Psoas muscle (tissue), 8 donors: ENCODE results near the gene RAPH1. TPM values are rescaled to one million over a fixed set of nuclear protein-coding genes. Genes with fewer than 3 reads are reported as not detected.
"Not testable (repeated sequence)": the region's sequence is repeated elsewhere in the genome, so short reads cannot be mapped to it uniquely, and the experiment has no call there.

ENCODE experiments used
- ATAC-seq, 4 donors: fragments of 200-7000 bp; cut with Tn5 transposase; one replicate each; pipeline ENCODE4 v1.9.1; 2020; ENCODE audit warnings: moderate library complexity in 3 of 4, mild to moderate bottlenecking in 2 of 4
- DNase-seq, 2 donors: peaks; one replicate each; pipeline ENCODE4 v3.0.0-alpha.2; 2020
- H3K27ac ChIP-seq: fragments of 200-600 bp; one replicate; pipeline ENCODE4 v1.8.0; 2022
- H3K27me3 ChIP-seq, 3 donors: fragments of 200-600 bp in 1 of 3; one replicate each; pipeline versions ENCODE4 v1.6.1 to v1.8.0; 2013 to 2022; ENCODE audit warnings: low read length in 2 of 3, mild to moderate bottlenecking in 2 of 3, moderate library complexity in 1 of 3; ENCODE audit not compliant: insufficient read depth in 3 of 3
- H3K36me3 ChIP-seq, 2 donors: fragments of 200-600 bp in 1 of 2; one replicate each; pipeline versions ENCODE4 v1.6.1 to v1.8.0; 2013 to 2022; ENCODE audit warnings: low read depth in 1 of 2, mild to moderate bottlenecking in 1 of 2, moderate library complexity in 1 of 2; ENCODE audit not compliant: insufficient read depth in 1 of 2
- H3K4me1 ChIP-seq: fragments of 200-600 bp; one replicate; pipeline ENCODE4 v1.8.0; 2022
- H3K4me3 ChIP-seq: fragments of 200-600 bp; one replicate; pipeline ENCODE4 v1.8.0; 2022; ENCODE audit warnings: mild to moderate bottlenecking
- H3K9me3 ChIP-seq: fragments of 200-600 bp; one replicate; pipeline ENCODE4 v1.8.0; 2022
- CTCF ChIP-seq: fragments of 200-600 bp; IDR thresholded peaks from one replicate; pipeline ENCODE4 v1.8.0; 2022; ENCODE audit warnings: antibody characterized with exemption
- WGBS, 3 donors: extraction: QIAGEN DNeasy Blood & Tissue Kit; methylation state at CpG; one replicate each; pipeline versions ENCODE4 v1.1.6 to v1.1.7; 2013; 5-methylcytosine and 5-hydroxymethylcytosine counted together
- intact Hi-C, 2 donors: fragments of 100-400 bp; cut with DNase I; formaldehyde crosslinking; loops; one replicate each; pipeline versions ENCODE4 v1.11.0 to v1.14.2; 2022
- polyA plus RNA-seq, 3 donors: library from polyadenylated mRNA; stranded (reverse); fragments of 200-250 nt; gene quantifications; one replicate each; pipeline ENCODE4 v1.2.3, GENCODE V29; 2013
- total RNA-seq, 4 donors: library from RNA; stranded (reverse); fragmentation: NEBNext Ultra II Directional in 2 of 4; extraction: Animal tissue kit (Norgen Biotek cat#: 25700) in 2 of 4; gene quantifications; one replicate each; pipeline versions ENCODE4 v1.2.1 to v1.2.4, GENCODE V29; 2021 to 2023
- donor health status: healthy with polysubstance abuse.
- donor health status: DM: no; HTN: no; CAD: no; lungs with moderate emphysema.
- donor health status: Bipolar disorder and iron deficiency.
- donor health status: healthy.
- donor health status: DM: yes; HTN: yes; CAD: no.
- donor health status: DM: no; HTN: no; CAD: no.
- donor health status: DM: no; HTN: no; CAD: no.
- donor health status: DM: yes; HTN: yes; CAD: no.

RAPH1 gene
- total and polyA plus RNA-seq, 7 donors = 4.3 to 47.6 (median 21.9) TPM

- DNase-seq (no peak), ATAC-seq (no peak)
- no peak for TF ChIP-seq CTCF
- Histone ChIP-seq H3K4me3 (no peak overlapping the region), H3K27ac (no peak overlapping the region), H3K27me3 (no peaks in the 10 kb centered on the region), H3K9me3 (no peaks in the 10 kb centered on the region), H3K4me1 (no peaks in the 10 kb centered on the region), H3K36me3 (peaks cover 0 to 23% of the 10 kb centered on the region in 2 donors)
- intact Hi-C loops = no loop called here
- WGBS, 3 donors = 61 to 76% (median 72%) methylated on average over 6 of the region's 6 CpGs
These were observed 102.3 kb downstream of the RAPH1 start for GRCh38 chr2:203432811-203433210.

GRCh38 chr2:203431391-203432185 is 103.5 kb downstream of the RAPH1 start:
- H3K27ac ChIP-seq = no peak overlapping the region
- no peaks in the 10 kb centered on the region for H3K4me1 ChIP-seq
- DNase-seq = no peak
- no peaks in the 10 kb centered on the region for H3K9me3 ChIP-seq
- intact Hi-C loops = no loop called here
- peaks cover 0 to 22% of the 10 kb centered on the region in 2 donors for H3K36me3 ChIP-seq
- no peak for ATAC-seq
- no peak for TF ChIP-seq CTCF
- H3K27me3 ChIP-seq = no peaks in the 10 kb centered on the region
- no peak overlapping the region for H3K4me3 ChIP-seq
- 80 to 84% (median 80%) methylated on average over 5 of the region's 5 CpGs for WGBS, 3 donors

GRCh38 chr2:203429643-203430042 is 105.5 kb downstream of the RAPH1 start:
- peaks cover 0 to 22% of the 10 kb centered on the region in 2 donors for H3K36me3 ChIP-seq
- H3K27ac ChIP-seq, intact Hi-C loops, H3K4me3 ChIP-seq, H3K9me3 ChIP-seq, DNase-seq, H3K4me1 ChIP-seq, H3K27me3 ChIP-seq, ATAC-seq: not testable (repeated sequence)
- WGBS, 3 donors = 94 to 100% (median 97%) methylated on average over 2 to 4 of the region's 4 CpGs

GRCh38 chr2:203427061-203427460 is 108.0 kb downstream of the RAPH1 start:
- H3K4me1 ChIP-seq = no peaks in the 10 kb centered on the region
- DNase-seq (no peak), ATAC-seq (no peak)
- 60 to 91% (median 67%) methylated on average over 2 of the region's 2 CpGs for WGBS, 3 donors
- H3K36me3 ChIP-seq = peaks cover 0 to 30% of the 10 kb centered on the region in 2 donors
- intact Hi-C loops = no loop called here
- no peaks in the 10 kb centered on the region for H3K27me3 ChIP-seq
- no peak for TF ChIP-seq CTCF
- H3K27ac ChIP-seq = no peak overlapping the region
- no peak overlapping the region for H3K4me3 ChIP-seq
- no peaks in the 10 kb centered on the region for H3K9me3 ChIP-seq

GRCh38 chr2:203418271-203418670 is 116.8 kb downstream of the RAPH1 start:
- no peak for TF ChIP-seq CTCF
- DNase-seq (no peak), ATAC-seq (no peak)
- Histone ChIP-seq H3K27me3 (no peaks in the 10 kb centered on the region), H3K36me3 (peaks cover 2 to 50% of the 10 kb centered on the region in 2 donors), H3K27ac (no peak overlapping the region), H3K4me1 (peaks cover under 1% of the 10 kb centered on the region), H3K4me3 (no peak overlapping the region), H3K9me3 (no peaks in the 10 kb centered on the region)
- intact Hi-C loops = no loop called here
- WGBS, 3 donors = 84 to 88% (median 84%) methylated on average over 8 of the region's 8 CpGs
